ENCODE measurements around the gene PHACTR3.

Gene PHACTR3

GRCh38 chr20:59895908-59896307 is 291.6 kb downstream of the PHACTR3 start:
- H3K4me1 ChIP-seq: no peaks in the 10 kb centered on the region
- intact Hi-C loops (cut with DNase I; ENCODE audit: low total_unique reads): no loop called here
- no peak overlapping the region for H3K4me3 ChIP-seq
- H3K36me3 ChIP-seq: no peaks in the 10 kb centered on the region
- no peak for DNase-seq
- H3K27me3 ChIP-seq: no peaks in the 10 kb centered on the region
- TF ChIP-seq CTCF (IDR thresholded peaks at IDR 0.05): no peak
- H3K9me3 ChIP-seq: no peaks in the 10 kb centered on the region
- no peak overlapping the region for H3K27ac ChIP-seq

All from tibial artery (tissue), 4 donors.